Fibroblast of villous mesenchyme (primary cell): Measurements from ENCODE around the gene MVP. TPM values are rescaled to one million over a fixed set of nuclear protein-coding genes. Genes with fewer than 3 reads are reported as not detected.

Source experiments
- DNase-seq: peaks from one replicate; pipeline ENCODE4 v3.0.0-alpha.2; 2010; ENCODE audit warnings: low read depth
- H3K4me3 ChIP-seq: 2 replicates; pipeline ENCODE4 v1.5.1; 2011; ENCODE audit warnings: low read depth, mild to moderate bottlenecking, low read length
- CTCF ChIP-seq: IDR thresholded peaks from 2 replicates; pipeline ENCODE4 v1.5.1; 2012; ENCODE audit warnings: low read depth, mild to moderate bottlenecking, low read length; ENCODE audit not compliant: insufficient read depth
- small RNA-seq: library from RNA; depleted of rRNA; stranded (forward); fragments of <200 nt; gene quantifications from one replicate; pipeline ENCODE3, GENCODE V24; 2012
- total RNA-seq: library from RNA; depleted of rRNA; stranded (reverse); fragments of >200 nt; gene quantifications from 2 replicates; pipeline ENCODE4 v1.2.3, GENCODE V29; 2012

MVP gene
- total RNA-seq, 1 donor = 211 TPM

- TF ChIP-seq CTCF = no peak
- H3K4me3 ChIP-seq = no peak overlapping the region
- DNase-seq = no peak
Measured at GRCh38 chr16:29891525-29892457, 71.5 kb downstream of the MVP start.

- DNase-seq = no peak
- TF ChIP-seq CTCF = no peak
- no peak overlapping the region for H3K4me3 ChIP-seq
Measured at GRCh38 chr16:29892458-29892813, 72.2 kb downstream of the MVP start.

GRCh38 chr16:29893553-29893952 is 73.3 kb downstream of the MVP start:
- no peak for DNase-seq
- no peak overlapping the region for H3K4me3 ChIP-seq
- no peak for TF ChIP-seq CTCF

GRCh38 chr16:29894352-29894751 is 74.1 kb downstream of the MVP start:
- TF ChIP-seq CTCF = no peak
- no peak for DNase-seq
- no peak overlapping the region for H3K4me3 ChIP-seq

GRCh38 chr16:29896841-29897240 is 76.6 kb downstream of the MVP start:
- TF ChIP-seq CTCF = no peak
- H3K4me3 ChIP-seq = no peak overlapping the region
- DNase-seq = no peak

GRCh38 chr16:29897333-29897732 is 77.1 kb downstream of the MVP start:
- H3K4me3 ChIP-seq = no peak overlapping the region
- no peak for TF ChIP-seq CTCF
- DNase-seq = no peak

Small RNA genes within 50 kb of the gene (small RNA-seq; reads per million reads assigned to genes)
- gene AC009133.6 (not detected), gene AC120114.4 (not detected)

Other genes with a start within 250 kb of the MVP start
- not detected in 2 replicates for gene SPN, start 157.2 kb upstream of the MVP start, total RNA-seq
- 95.3 and 123 TPM in 2 replicates for gene QPRT, start 141.3 kb upstream of the MVP start, total RNA-seq
- not detected in 2 replicates for gene C16orf54, start 74.5 kb upstream of the MVP start, total RNA-seq
- not detected in 2 replicates for gene ZG16, start 42.2 kb upstream of the MVP start, total RNA-seq
- gene KIF22, start 29.7 kb upstream of the MVP start, total RNA-seq = 32.5 and 45.3 TPM in 2 replicates
- gene MAZ, start 13.9 kb upstream of the MVP start, total RNA-seq = 166 and 269 TPM in 2 replicates
- 3.0 and 3.2 TPM in 2 replicates for gene PRRT2, start 8.3 kb upstream of the MVP start, total RNA-seq
- 20.3 and 20.7 TPM in 2 replicates for gene PAGR1, start 4.3 kb upstream of the MVP start, total RNA-seq
- gene CDIPT, start 42.8 kb downstream of the MVP start, total RNA-seq = 60.9 and 84.6 TPM in 2 replicates
- 2.6 and 4.7 TPM in 2 replicates for gene SEZ6L2, start 79.1 kb downstream of the MVP start, total RNA-seq
- 5.2 and 7.8 TPM in 2 replicates for gene ASPHD1, start 80.0 kb downstream of the MVP start, total RNA-seq
- 8.2 and 10.0 TPM in 2 replicates for gene KCTD13, start 105.8 kb downstream of the MVP start, total RNA-seq
- 72.8 and 75.1 TPM in 2 replicates for gene TMEM219, start 141.6 kb downstream of the MVP start, total RNA-seq
- gene TAOK2, start 153.4 kb downstream of the MVP start, total RNA-seq = 48.0 and 63.9 TPM in 2 replicates
- gene HIRIP3, start 175.2 kb downstream of the MVP start, total RNA-seq = 4.7 and 6.8 TPM in 2 replicates
- 25.9 and 31.2 TPM in 2 replicates for gene INO80E, start 175.8 kb downstream of the MVP start, total RNA-seq
- gene DOC2A, start 190.6 kb downstream of the MVP start, total RNA-seq = under 0.01 and 0.32 TPM in 2 replicates
- gene C16orf92, start 202.7 kb downstream of the MVP start, total RNA-seq = not detected in 2 replicates
- gene TLCD3B, start 210.8 kb downstream of the MVP start, total RNA-seq = 0.32 TPM in 1 of 2 replicates, not detected in the other
- 545 and 622 TPM in 2 replicates for gene ALDOA, start 245.3 kb downstream of the MVP start, total RNA-seq